Measurements from ENCODE around the gene ZNF397.
"Not testable (repeated sequence)": the region's sequence is repeated elsewhere in the genome, so short reads cannot be mapped to it uniquely, and the experiment has no call there.

The ZNF397 gene

DNA sequence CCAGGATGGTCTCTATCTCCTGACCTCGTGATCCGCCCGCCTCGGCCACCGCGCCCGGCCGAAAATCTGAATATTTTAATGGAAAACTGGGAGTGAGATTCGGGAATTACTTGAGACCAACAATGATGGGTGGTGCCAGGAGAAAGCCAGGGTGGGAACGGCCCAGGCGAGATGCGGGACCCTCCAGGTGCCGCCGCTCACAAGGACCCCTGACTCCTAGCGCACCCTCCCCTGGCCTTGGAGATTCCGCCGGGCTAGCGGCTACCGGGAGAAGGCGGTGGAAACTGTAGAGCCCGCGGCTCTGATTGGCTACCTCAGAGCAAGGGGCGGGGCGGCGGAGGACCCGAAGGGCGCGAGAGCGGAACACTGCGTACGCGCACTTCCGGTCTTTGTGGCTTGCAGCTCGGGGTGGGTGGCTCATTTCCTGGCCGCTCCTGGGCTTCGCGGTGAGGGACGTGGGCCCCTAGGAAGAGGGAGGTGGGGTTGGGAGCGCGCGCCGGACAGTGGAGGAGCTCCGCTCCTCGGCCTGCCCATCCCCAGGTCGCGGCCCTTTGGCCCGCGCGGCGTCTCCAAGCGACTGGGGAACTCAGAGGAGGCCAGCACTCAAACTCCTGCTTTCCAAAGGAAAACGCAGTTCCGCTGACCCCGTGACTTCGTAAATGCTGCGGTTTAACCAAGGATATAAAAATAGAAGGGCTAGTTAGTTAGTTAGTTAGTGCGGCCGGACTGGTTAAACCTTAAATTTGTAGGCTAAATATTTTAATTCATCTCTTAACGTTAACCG, at the start of gene ZNF397:
TSS of gene ZNF397 (plus strand) at position 371 of the 784 bp plus-strand sequence. CDS start 1,437 bp downstream, outside the sequence.
- TF ChIP-seq Cebpa-rat (IDR thresholded peaks at IDR 0.05) = no peak
- no peaks in the 10 kb centered on the region for H4K20me1 ChIP-seq

GRCh38 chr18:35191698-35192025, 49.2 kb upstream of the ZNF397 start:
- TF ChIP-seq Cebpa-rat (IDR thresholded peaks at IDR 0.05) = no peak
- H3K27me3 ChIP-seq = no peaks in the 10 kb centered on the region
- H4K20me1 ChIP-seq = no peaks in the 10 kb centered on the region
- no peak overlapping the region for H3K27ac ChIP-seq
- peaks cover 0 to 7% (median 2%) of the 10 kb centered on the region in 10 experiments; a peak in 6 of 20 replicates for H3K4me1 ChIP-seq
- H3K9ac ChIP-seq = no peak overlapping the region
- H3K36me3 ChIP-seq = no peaks in the 10 kb centered on the region
- no peaks in the 10 kb centered on the region for H3K9me3 ChIP-seq (replicated peaks in 1 of 11)
- H3K4me3 ChIP-seq = no peak overlapping the region
- H3K4me2 ChIP-seq = no peak overlapping the region

More for the DNA sequence above, at the start of gene ZNF397:
- Histone ChIP-seq H3K9me3 (replicated peaks in 1 of 11) (peaks cover 35 to 38% (median 37%) of the 10 kb centered on the region in 11 experiments), H3K27ac (peak within 1 kb of the TSS; percentile 93 to 98 (median 95)), H3K4me1 (peaks cover 4 to 19% (median 14%) of the 10 kb centered on the region in 10 experiments), H3K9ac (peak within 1 kb of the TSS; percentile 90 to 96 (median 95)), H3K36me3 (peaks cover 36 to 38% (median 37%) of the 10 kb centered on the region in 11 experiments), H3K4me2 (peak within 1 kb of the TSS; percentile 65 to 90 (median 77)), H3K27me3 (no peaks in the 10 kb centered on the region), H3K4me3 (peak within 1 kb of the TSS; percentile 64 to 82 (median 75))

DNA sequence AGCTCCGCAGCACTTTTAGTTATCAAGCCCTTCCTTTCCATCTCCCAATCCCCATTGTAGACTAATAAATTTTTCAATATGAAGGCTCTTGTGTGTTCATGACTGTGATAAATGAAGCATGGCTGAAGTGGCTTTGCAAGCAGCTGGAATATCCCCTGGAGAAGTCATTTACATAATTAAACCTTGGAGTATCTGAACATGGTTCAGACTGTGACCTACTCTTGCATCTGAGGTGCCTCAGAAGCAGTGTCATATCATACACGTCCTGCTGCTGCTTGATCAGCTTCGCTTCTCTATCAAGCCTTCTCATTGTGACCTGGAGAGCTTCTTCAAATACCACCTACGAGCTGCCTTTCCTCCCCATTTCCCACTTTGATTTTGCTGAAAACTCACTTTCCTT, 48.4 kb upstream of the ZNF397 start:
- Histone ChIP-seq H3K9ac (no peak overlapping the region), H3K9me3 (replicated peaks in 1 of 11) (no peaks in the 10 kb centered on the region), H3K4me3 (no peak overlapping the region), H3K36me3 (no peaks in the 10 kb centered on the region), H3K27ac (no peak overlapping the region), H3K4me2 (peak overlapping the region in 3 of 11 experiments; percentile 6 to 26 (median 14); a peak in 3 of 22 replicates), H4K20me1 (no peaks in the 10 kb centered on the region), H3K4me1 (peaks cover 0 to 7% (median 0%) of the 10 kb centered on the region in 10 experiments; a peak in 3 of 20 replicates), H3K27me3 (no peaks in the 10 kb centered on the region)
- TF ChIP-seq Cebpa-rat (IDR thresholded peaks at IDR 0.05) = no peak

GRCh38 chr18:35193316-35193715, 47.5 kb upstream of the ZNF397 start:
- Histone ChIP-seq H3K9ac (no peak overlapping the region), H3K4me3 (no peak overlapping the region), H3K4me1 (peaks cover 0 to 7% (median 0%) of the 10 kb centered on the region in 10 experiments; a peak in 3 of 20 replicates), H3K27ac (no peak overlapping the region), H4K20me1 (no peaks in the 10 kb centered on the region), H3K9me3 (replicated peaks in 1 of 11) (no peaks in the 10 kb centered on the region), H3K27me3 (no peaks in the 10 kb centered on the region), H3K36me3 (no peaks in the 10 kb centered on the region), H3K4me2 (no peak overlapping the region)
- TF ChIP-seq Cebpa-rat (IDR thresholded peaks at IDR 0.05) = no peak

GRCh38 chr18:35197296-35197695, 43.5 kb upstream of the ZNF397 start:
- H3K27me3 ChIP-seq = no peaks in the 10 kb centered on the region
- no peak overlapping the region for H3K9ac ChIP-seq
- no peaks in the 10 kb centered on the region for H4K20me1 ChIP-seq
- no peaks in the 10 kb centered on the region for H3K9me3 ChIP-seq (replicated peaks in 1 of 11)
- H3K4me2 ChIP-seq = no peak overlapping the region
- peaks cover 0 to 6% (median 0%) of the 10 kb centered on the region in 10 experiments; a peak in 3 of 20 replicates for H3K4me1 ChIP-seq
- H3K27ac ChIP-seq = no peak overlapping the region
- no peak overlapping the region for H3K4me3 ChIP-seq
- H3K36me3 ChIP-seq = no peaks in the 10 kb centered on the region
- no peak for TF ChIP-seq Cebpa-rat (IDR thresholded peaks at IDR 0.05)

GRCh38 chr18:35201256-35201931, 39.4 kb upstream of the ZNF397 start:
- Histone ChIP-seq H3K4me1 (no peaks in the 10 kb centered on the region), H3K27me3 (no peaks in the 10 kb centered on the region), H3K36me3 (no peaks in the 10 kb centered on the region), H3K4me3 (no peak overlapping the region), H3K9me3 (replicated peaks in 1 of 11) (peaks cover 0 to 19% (median 7%) of the 10 kb centered on the region in 11 experiments; a peak in 10 of 22 replicates), H3K27ac (no peak overlapping the region), H3K4me2 (no peak overlapping the region), H3K9ac (no peak overlapping the region), H4K20me1 (no peaks in the 10 kb centered on the region)
- TF ChIP-seq Cebpa-rat (IDR thresholded peaks at IDR 0.05) = no peak

DNA sequence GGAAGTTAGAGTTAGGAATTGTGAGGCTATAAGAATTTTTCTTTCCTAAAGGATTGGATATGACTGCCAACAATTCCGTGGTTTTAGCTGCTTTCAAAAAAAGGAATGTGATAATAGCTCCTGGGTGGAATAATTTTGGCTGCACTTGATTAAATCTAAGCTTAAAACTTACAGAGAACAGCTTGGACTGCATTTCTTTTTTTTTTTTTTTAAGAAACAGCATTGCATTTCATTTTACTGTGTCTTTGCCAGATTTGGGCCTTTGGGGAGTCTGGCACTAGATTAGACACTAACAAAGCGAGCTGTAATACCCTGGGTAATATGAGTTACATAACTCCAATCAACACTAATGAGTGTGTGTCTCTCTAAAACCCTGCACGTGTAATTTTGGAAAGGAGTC, 37.8 kb upstream of the ZNF397 start:
- no peak for TF ChIP-seq Cebpa-rat (IDR thresholded peaks at IDR 0.05)
- Histone ChIP-seq H3K27ac (no peak overlapping the region), H3K36me3 (no peaks in the 10 kb centered on the region), H3K9ac (no peak overlapping the region), H3K9me3 (replicated peaks in 1 of 11) (peaks cover 0 to 19% (median 7%) of the 10 kb centered on the region in 11 experiments; a peak in 10 of 22 replicates), H3K4me3 (no peak overlapping the region), H3K27me3 (no peaks in the 10 kb centered on the region), H3K4me1 (no peaks in the 10 kb centered on the region), H3K4me2 (no peak overlapping the region), H4K20me1 (no peaks in the 10 kb centered on the region)

GRCh38 chr18:35205199-35205712, 35.6 kb upstream of the ZNF397 start:
- Histone ChIP-seq H3K27ac (no peak overlapping the region), H3K4me3 (no peak overlapping the region), H3K9ac (no peak overlapping the region), H3K36me3 (no peaks in the 10 kb centered on the region), H3K4me1 (no peaks in the 10 kb centered on the region), H3K9me3 (replicated peaks in 1 of 11) (peaks cover 0 to 19% (median 7%) of the 10 kb centered on the region in 11 experiments; a peak in 10 of 22 replicates), H3K4me2 (no peak overlapping the region), H4K20me1 (no peaks in the 10 kb centered on the region), H3K27me3 (no peaks in the 10 kb centered on the region)
- TF ChIP-seq Cebpa-rat (IDR thresholded peaks at IDR 0.05) = no peak

- not testable (repeated sequence) for H3K4me3 ChIP-seq, H3K27ac ChIP-seq, H3K4me2 ChIP-seq, H3K36me3 ChIP-seq, H3K4me1 ChIP-seq, H3K9ac ChIP-seq, H3K27me3 ChIP-seq, H4K20me1 ChIP-seq
- peaks cover 0 to 19% (median 7%) of the 10 kb centered on the region in 11 experiments; a peak in 10 of 22 replicates for H3K9me3 ChIP-seq (replicated peaks in 1 of 11)
Measured at GRCh38 chr18:35205746-35206458, 34.9 kb upstream of the ZNF397 start.

All from BLaER1 treated with 17β-estradiol and CSF1 and Interleukin-3, amounts not matched to agents 10 nM and 100 nM (cell line).